Liver (tissue), 9 donors: ENCODE results near the gene MCM6. TPM values are rescaled to one million over a fixed set of nuclear protein-coding genes. Genes with fewer than 3 reads are reported as not detected.

ENCODE experiments used
- DNase-seq: peaks from one replicate; pipeline ENCODE4 v3.0.0-alpha.2; 2017; ENCODE audit warnings: low spot score
- H3K27ac ChIP-seq, 2 donors: one replicate each; pipeline ENCODE4 v1.7.0; 2013; ENCODE audit warnings: inconsistent platforms in 2 of 2, low read length in 2 of 2, control low read depth in 1 of 2, low read depth in 1 of 2, mild to moderate bottlenecking in 1 of 2
- H3K27me3 ChIP-seq, 4 donors: one replicate each; pipeline versions ENCODE4 v1.6.1 to v1.7.0; 2013; ENCODE audit warnings: low read length in 3 of 4, inconsistent platforms in 1 of 4, mild to moderate bottlenecking in 1 of 4, moderate library complexity in 1 of 4; ENCODE audit not compliant: control insufficient read depth in 4 of 4, insufficient read depth in 4 of 4
- H3K36me3 ChIP-seq, 4 donors: one replicate each; pipeline versions ENCODE4 v1.6.1 to v1.7.0; 2013; ENCODE audit warnings: low read length in 3 of 4, mild to moderate bottlenecking in 3 of 4, low read depth in 1 of 4, moderate library complexity in 1 of 4; ENCODE audit not compliant: control insufficient read depth in 4 of 4, insufficient read depth in 3 of 4
- H3K4me1 ChIP-seq, 4 donors: one replicate each; pipeline versions ENCODE4 v1.6.1 to v1.7.0; 2013; ENCODE audit warnings: low read length in 3 of 4, mild to moderate bottlenecking in 3 of 4, moderate library complexity in 1 of 4; ENCODE audit not compliant: control insufficient read depth in 4 of 4, insufficient read depth in 4 of 4
- H3K4me3 ChIP-seq, 3 donors: one replicate each; pipeline versions ENCODE4 v1.6.1 to v1.7.0; 2013; ENCODE audit warnings: low read length in 3 of 3, control low read depth in 1 of 3, low read depth in 1 of 3, mild to moderate bottlenecking in 1 of 3
- H3K9ac ChIP-seq, 2 donors: one replicate each; pipeline ENCODE4 v1.7.0; 2013; ENCODE audit warnings: low read length in 2 of 2, mild to moderate bottlenecking in 2 of 2, moderate library complexity in 2 of 2, control low read depth in 1 of 2, low read depth in 1 of 2
- H3K9me3 ChIP-seq, 4 donors: one replicate each; pipeline versions ENCODE4 v1.6.1 to v1.7.0; 2013; ENCODE audit warnings: low read length in 3 of 4; ENCODE audit not compliant: control insufficient read depth in 4 of 4
- FOXA1 ChIP-seq: IDR thresholded peaks from 2 replicates; pipeline ENCODE4 v1.6.1; 2016; ENCODE audit warnings: antibody characterized with exemption
- GABPA ChIP-seq, 2 donors: IDR thresholded peaks in 1 of 2; conservative IDR thresholded peaks in 1 of 2; 2 replicates each; pipeline ENCODE4 v1.6.1; 2016; ENCODE audit warnings: antibody characterized with exemption in 2 of 2, mild to moderate bottlenecking in 1 of 2, moderate library complexity in 1 of 2
- HNF4A ChIP-seq, 2 donors: conservative IDR thresholded peaks; 2 replicates each; pipeline ENCODE4 v1.6.1; 2016; ENCODE audit warnings: antibody characterized with exemption in 2 of 2, mild to moderate bottlenecking in 2 of 2
- HNF4G ChIP-seq: IDR thresholded peaks from 2 replicates; pipeline ENCODE4 v1.6.1; 2016; ENCODE audit warnings: antibody characterized with exemption
- JUND ChIP-seq, 2 donors: IDR thresholded peaks; 2 replicates each; pipeline ENCODE4 v1.6.1; 2016; ENCODE audit warnings: antibody characterized with exemption in 2 of 2
- MAX ChIP-seq: IDR thresholded peaks from 2 replicates; pipeline ENCODE4 v1.6.1; 2016; ENCODE audit warnings: antibody characterized with exemption
- NR2F2 ChIP-seq: IDR thresholded peaks from 2 replicates; pipeline ENCODE4 v1.6.1; 2016; ENCODE audit warnings: antibody characterized with exemption
- REST ChIP-seq: IDR thresholded peaks from 2 replicates; pipeline ENCODE4 v1.6.1; 2016; ENCODE audit warnings: antibody characterized with exemption, mild to moderate bottlenecking
- RXRA ChIP-seq, 2 donors: IDR thresholded peaks; 2 replicates each; pipeline ENCODE4 v1.6.1; 2017 to 2018; ENCODE audit warnings: antibody characterized with exemption in 2 of 2, mild to moderate bottlenecking in 1 of 2
- SP1 ChIP-seq: IDR thresholded peaks from 2 replicates; pipeline ENCODE4 v1.6.1; 2018; ENCODE audit warnings: antibody characterized with exemption, mild to moderate bottlenecking
- TAF1 ChIP-seq: conservative IDR thresholded peaks from 2 replicates; pipeline ENCODE4 v1.6.1; 2016; ENCODE audit warnings: antibody characterized with exemption, mild to moderate bottlenecking
- YY1 ChIP-seq: IDR thresholded peaks from 2 replicates; pipeline ENCODE4 v1.6.1; 2016; ENCODE audit warnings: antibody characterized with exemption, mild to moderate bottlenecking
- WGBS: extraction: QIAGEN DNeasy Blood & Tissue Kit; methylation state at CpG from one replicate; pipeline ENCODE4 v1.1.7; 2013; 5-methylcytosine and 5-hydroxymethylcytosine counted together
- polyA plus RNA-seq, 2 donors: library from polyadenylated mRNA; stranded (reverse) in 1 of 2; unstranded in 1 of 2; fragments of 200-250 nt in 1 of 2; fragments of >200 nt in 1 of 2; fragmentation: Nextera tagmentation in 1 of 2; extraction: Ambion mirVana in 1 of 2; gene quantifications; one replicate each; pipeline versions ENCODE4 v1.2.1 to v1.2.3, GENCODE V29; 2013 to 2015
- total RNA-seq, 2 donors: library from RNA; depleted of rRNA; stranded (reverse); fragments of >200 nt; gene quantifications; one replicate each; pipeline ENCODE4 v1.2.3, GENCODE V29; 2014
- TF ChIP-seq, protein P1 (sequence below): IDR thresholded peaks from 2 replicates; pipeline ENCODE4 v1.6.1; 2016; ENCODE audit warnings: antibody characterized with exemption
- TF ChIP-seq, protein P2 (sequence below): IDR thresholded peaks from 2 replicates; pipeline ENCODE4 v1.6.1; 2016; ENCODE audit warnings: antibody characterized with exemption
- TF ChIP-seq, protein P3 (sequence below): fragments of 150-350 bp; IDR thresholded peaks from 2 replicates; pipeline ENCODE4 v1.5.1; 2017; ENCODE audit warnings: improper control_type of control experiment, low read depth, low read length; ENCODE audit not compliant: missing input control
- donor health status: healthy.
- donor health status: healthy.
- donor health status: healthy.
- donor health status: healthy.
- donor health status: healthy.

Gene MCM6
- total and polyA plus RNA-seq, 4 donors: 1.8 to 35.7 (median 2.8) TPM

DNA sequence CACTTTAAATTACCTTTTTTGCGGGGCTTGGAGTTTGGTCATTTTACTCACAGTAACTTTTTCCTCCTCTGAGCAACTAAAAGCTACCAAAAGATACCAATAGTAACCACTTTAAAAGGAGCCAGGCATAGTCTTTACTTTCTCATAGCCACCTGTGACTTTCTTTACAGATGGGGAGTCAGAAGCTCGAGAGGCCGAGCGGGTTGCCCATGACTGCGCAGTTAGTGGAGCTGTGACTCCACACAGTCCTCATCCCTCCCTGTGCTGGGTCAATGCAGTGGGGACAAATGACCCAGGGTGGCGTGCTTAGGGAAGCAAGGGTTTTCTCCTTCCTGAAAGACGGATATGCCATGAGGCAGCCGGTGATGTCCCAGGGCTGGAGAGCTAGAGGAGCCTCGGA, 51.1 kb downstream of the MCM6 start:
- no peaks in the 10 kb centered on the region for H3K36me3 ChIP-seq
- H3K4me3 ChIP-seq: no peak overlapping the region
- no peak overlapping the region for H3K9ac ChIP-seq
- H3K27ac ChIP-seq: no peak overlapping the region
- H3K4me1 ChIP-seq: no peaks in the 10 kb centered on the region
- H3K27me3 ChIP-seq: no peaks in the 10 kb centered on the region
- no peak for TF ChIP-seq SP1
- TF ChIP-seq YY1: no peak
- TF ChIP-seq, protein P1, sequence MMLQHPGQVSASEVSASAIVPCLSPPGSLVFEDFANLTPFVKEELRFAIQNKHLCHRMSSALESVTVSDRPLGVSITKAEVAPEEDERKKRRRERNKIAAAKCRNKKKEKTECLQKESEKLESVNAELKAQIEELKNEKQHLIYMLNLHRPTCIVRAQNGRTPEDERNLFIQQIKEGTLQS: no peak
- TF ChIP-seq HNF4G: no peak
- no peak for TF ChIP-seq RXRA (IDR thresholded peaks at IDR 0.05)
- TF ChIP-seq, protein P2, sequence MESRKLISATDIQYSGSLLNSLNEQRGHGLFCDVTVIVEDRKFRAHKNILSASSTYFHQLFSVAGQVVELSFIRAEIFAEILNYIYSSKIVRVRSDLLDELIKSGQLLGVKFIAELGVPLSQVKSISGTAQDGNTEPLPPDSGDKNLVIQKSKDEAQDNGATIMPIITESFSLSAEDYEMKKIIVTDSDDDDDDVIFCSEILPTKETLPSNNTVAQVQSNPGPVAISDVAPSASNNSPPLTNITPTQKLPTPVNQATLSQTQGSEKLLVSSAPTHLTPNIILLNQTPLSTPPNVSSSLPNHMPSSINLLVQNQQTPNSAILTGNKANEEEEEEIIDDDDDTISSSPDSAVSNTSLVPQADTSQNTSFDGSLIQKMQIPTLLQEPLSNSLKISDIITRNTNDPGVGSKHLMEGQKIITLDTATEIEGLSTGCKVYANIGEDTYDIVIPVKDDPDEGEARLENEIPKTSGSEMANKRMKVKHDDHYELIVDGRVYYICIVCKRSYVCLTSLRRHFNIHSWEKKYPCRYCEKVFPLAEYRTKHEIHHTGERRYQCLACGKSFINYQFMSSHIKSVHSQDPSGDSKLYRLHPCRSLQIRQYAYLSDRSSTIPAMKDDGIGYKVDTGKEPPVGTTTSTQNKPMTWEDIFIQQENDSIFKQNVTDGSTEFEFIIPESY: no peak
- 88% methylated on average over 9 of the region's 9 CpGs for WGBS
- DNase-seq: no peak
- peaks cover 0 to 11% (median 2%) of the 10 kb centered on the region in 4 donors for H3K9me3 ChIP-seq

DNA sequence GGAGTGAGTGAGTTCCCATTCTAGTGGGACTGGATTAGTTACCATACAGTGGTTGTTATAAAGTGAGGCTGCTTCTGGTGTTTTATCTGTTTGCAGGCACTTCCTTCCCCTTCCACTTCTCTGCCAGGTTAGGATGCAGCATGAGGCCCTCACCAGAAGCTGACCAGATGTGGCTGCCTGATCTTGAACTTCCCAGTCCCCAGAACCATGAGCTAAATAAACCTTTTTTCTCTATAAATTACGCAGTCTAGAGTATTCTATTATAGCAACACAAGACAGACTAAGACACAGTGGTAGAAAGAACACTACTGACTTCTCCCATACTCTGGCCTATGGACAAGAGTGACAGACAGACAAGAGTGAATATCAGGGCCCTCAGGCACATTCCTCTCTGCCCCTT, 53.4 kb downstream of the MCM6 start:
- H3K4me1 ChIP-seq: no peaks in the 10 kb centered on the region
- no peaks in the 10 kb centered on the region for H3K36me3 ChIP-seq
- H3K27me3 ChIP-seq: no peaks in the 10 kb centered on the region
- TF ChIP-seq JUND (IDR thresholded peaks at IDR 0.05): no peak
- no peak for TF ChIP-seq FOXA1
- TF ChIP-seq HNF4A (conservative IDR thresholded peaks at IDR 0.05): no peak
- H3K9me3 ChIP-seq: peaks cover 0 to 14% (median 2%) of the 10 kb centered on the region in 4 donors
- WGBS: 96% methylated on average over 1 of the region's 1 CpG
- no peak for DNase-seq
- H3K27ac ChIP-seq: no peak overlapping the region
- no peak overlapping the region for H3K9ac ChIP-seq
- H3K4me3 ChIP-seq: no peak overlapping the region

GRCh38 chr2:135821190-135821589, 55.1 kb downstream of the MCM6 start:
- WGBS: 97% methylated on average over 2 of the region's 2 CpGs
- Histone ChIP-seq H3K9me3 (peaks cover 0 to 14% (median 2%) of the 10 kb centered on the region in 4 donors), H3K36me3 (no peaks in the 10 kb centered on the region), H3K4me3 (no peak overlapping the region), H3K27me3 (no peaks in the 10 kb centered on the region), H3K27ac (no peak overlapping the region), H3K4me1 (no peaks in the 10 kb centered on the region), H3K9ac (no peak overlapping the region)
- no peak for DNase-seq
- TF ChIP-seq REST (no peak), FOXA1 (no peak), MAX (no peak), JUND (IDR thresholded peaks at IDR 0.05) (no peak), TAF1 (no peak), GABPA (IDR thresholded peaks at IDR 0.05 in 1 of 2, conservative IDR thresholded peaks at IDR 0.05 in 1 of 2) (no peak), RXRA (IDR thresholded peaks at IDR 0.05) (no peak), NR2F2 (no peak)
- TF ChIP-seq, protein P1: no peak
- TF ChIP-seq, protein P3, sequence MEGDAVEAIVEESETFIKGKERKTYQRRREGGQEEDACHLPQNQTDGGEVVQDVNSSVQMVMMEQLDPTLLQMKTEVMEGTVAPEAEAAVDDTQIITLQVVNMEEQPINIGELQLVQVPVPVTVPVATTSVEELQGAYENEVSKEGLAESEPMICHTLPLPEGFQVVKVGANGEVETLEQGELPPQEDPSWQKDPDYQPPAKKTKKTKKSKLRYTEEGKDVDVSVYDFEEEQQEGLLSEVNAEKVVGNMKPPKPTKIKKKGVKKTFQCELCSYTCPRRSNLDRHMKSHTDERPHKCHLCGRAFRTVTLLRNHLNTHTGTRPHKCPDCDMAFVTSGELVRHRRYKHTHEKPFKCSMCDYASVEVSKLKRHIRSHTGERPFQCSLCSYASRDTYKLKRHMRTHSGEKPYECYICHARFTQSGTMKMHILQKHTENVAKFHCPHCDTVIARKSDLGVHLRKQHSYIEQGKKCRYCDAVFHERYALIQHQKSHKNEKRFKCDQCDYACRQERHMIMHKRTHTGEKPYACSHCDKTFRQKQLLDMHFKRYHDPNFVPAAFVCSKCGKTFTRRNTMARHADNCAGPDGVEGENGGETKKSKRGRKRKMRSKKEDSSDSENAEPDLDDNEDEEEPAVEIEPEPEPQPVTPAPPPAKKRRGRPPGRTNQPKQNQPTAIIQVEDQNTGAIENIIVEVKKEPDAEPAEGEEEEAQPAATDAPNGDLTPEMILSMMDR: no peak
- TF ChIP-seq, protein P2: no peak
